ENCODE results near the gene CRABP2. TPM values are rescaled to one million over a fixed set of nuclear protein-coding genes. Genes with fewer than 3 reads are reported as not detected.

CRABP2 gene
- polyA plus RNA-seq, 1 experiment: 12.8 TPM

DNA sequence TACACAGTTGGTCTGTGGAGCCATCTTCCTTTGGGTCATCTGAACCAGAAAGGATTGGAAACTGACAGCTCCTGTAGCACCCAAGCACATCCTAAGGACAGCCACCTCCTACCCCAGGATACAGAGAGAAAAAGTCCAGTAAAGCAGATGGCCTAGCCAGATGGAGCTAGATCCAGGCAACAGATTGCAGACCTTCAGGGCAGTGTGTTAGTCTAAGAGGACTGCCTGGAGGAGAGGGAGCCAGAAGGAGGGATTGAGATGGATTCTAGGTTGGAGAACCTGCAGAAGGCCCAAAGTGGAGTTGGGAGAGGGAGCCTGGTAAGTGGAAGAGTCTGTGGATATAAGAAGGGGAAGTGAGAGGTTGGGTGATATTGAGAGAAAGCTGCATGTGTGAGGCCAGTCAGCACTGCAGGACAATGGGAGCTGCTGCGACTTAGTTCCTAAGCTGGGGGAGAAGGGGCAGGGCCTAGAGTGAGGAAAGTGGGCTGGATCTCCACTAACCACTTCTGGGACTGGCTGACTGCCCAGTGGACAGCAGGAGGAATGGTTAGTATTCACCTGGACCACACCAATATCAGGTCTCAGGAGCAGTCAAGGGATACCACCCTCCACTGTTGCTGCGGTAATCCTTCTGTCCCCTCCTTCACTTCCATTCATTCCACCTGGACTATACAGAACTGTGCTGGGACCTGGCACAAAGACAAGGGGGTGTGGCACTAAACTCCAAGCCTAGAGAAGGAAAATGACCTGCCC, 50.1 kb downstream of the CRABP2 start:
- H3K27me3 ChIP-seq (ENCODE audit: control insufficient read depth, insufficient read depth, low read length): peaks cover 51% of the 10 kb centered on the region
- no peak overlapping the region for H3K4me3 ChIP-seq (ENCODE audit: low read depth, low read length)
- no peak for DNase-seq (ENCODE audit: low read depth, low spot score)
- TF ChIP-seq CTCF (IDR thresholded peaks at IDR 0.05; ENCODE audit: low read depth, low read length): no peak
- H3K9me3 ChIP-seq (ENCODE audit: control insufficient read depth, insufficient read depth, low read length): no peaks in the 10 kb centered on the region; the same call in 1 of the 2 replicates
- POLR2A ChIA-PET: no interaction called here
- H3K27ac ChIP-seq (ENCODE audit: low read depth, low read length): no peak overlapping the region
- CTCF ChIA-PET: interaction anchor here (0.5 to 7.5 kb wide), 3 partner anchors 23 to 38 kb away, joined by 3 to 175 read pairs (median 4); no protein-coding TSS in a partner anchor

- Histone ChIP-seq H3K4me3 (ENCODE audit: low read depth, low read length) (no peak overlapping the region), H3K27ac (ENCODE audit: low read depth, low read length) (no peak overlapping the region), H3K27me3 (ENCODE audit: control insufficient read depth, insufficient read depth, low read length) (peaks cover 51% of the 10 kb centered on the region), H3K9me3 (ENCODE audit: control insufficient read depth, insufficient read depth, low read length) (no peaks in the 10 kb centered on the region; the same call in 1 of the 2 replicates)
- ChIA-PET CTCF (interaction anchor here (0.6 to 7.5 kb wide), 2 partner anchors 24 to 29 kb away, joined by 4 to 175 read pairs; no protein-coding TSS in a partner anchor), POLR2A (no interaction called here)
- no peak for DNase-seq (ENCODE audit: low read depth, low spot score)
- no peak for TF ChIP-seq CTCF (IDR thresholded peaks at IDR 0.05; ENCODE audit: low read depth, low read length)
Observed at GRCh38 chr1:156654700-156655099, 50.7 kb downstream of the CRABP2 start.

- H3K4me3 ChIP-seq (ENCODE audit: low read depth, low read length): no peak overlapping the region
- peaks cover 60% of the 10 kb centered on the region for H3K27me3 ChIP-seq (ENCODE audit: control insufficient read depth, insufficient read depth, low read length)
- no peaks in the 10 kb centered on the region; the same call in 1 of the 2 replicates for H3K9me3 ChIP-seq (ENCODE audit: control insufficient read depth, insufficient read depth, low read length)
- CTCF ChIA-PET: interaction anchor here (0.8 to 3.1 kb wide), 3 partner anchors 11 to 29 kb away, joined by 4 to 19 read pairs (median 8); no protein-coding TSS in a partner anchor
- DNase-seq (ENCODE audit: low read depth, low spot score): no peak
- H3K27ac ChIP-seq (ENCODE audit: low read depth, low read length): no peak overlapping the region
- POLR2A ChIA-PET: no interaction called here
- TF ChIP-seq CTCF (IDR thresholded peaks at IDR 0.05; ENCODE audit: low read depth, low read length): no peak
Observed at GRCh38 chr1:156652992-156653355, 52.4 kb downstream of the CRABP2 start.

DNA sequence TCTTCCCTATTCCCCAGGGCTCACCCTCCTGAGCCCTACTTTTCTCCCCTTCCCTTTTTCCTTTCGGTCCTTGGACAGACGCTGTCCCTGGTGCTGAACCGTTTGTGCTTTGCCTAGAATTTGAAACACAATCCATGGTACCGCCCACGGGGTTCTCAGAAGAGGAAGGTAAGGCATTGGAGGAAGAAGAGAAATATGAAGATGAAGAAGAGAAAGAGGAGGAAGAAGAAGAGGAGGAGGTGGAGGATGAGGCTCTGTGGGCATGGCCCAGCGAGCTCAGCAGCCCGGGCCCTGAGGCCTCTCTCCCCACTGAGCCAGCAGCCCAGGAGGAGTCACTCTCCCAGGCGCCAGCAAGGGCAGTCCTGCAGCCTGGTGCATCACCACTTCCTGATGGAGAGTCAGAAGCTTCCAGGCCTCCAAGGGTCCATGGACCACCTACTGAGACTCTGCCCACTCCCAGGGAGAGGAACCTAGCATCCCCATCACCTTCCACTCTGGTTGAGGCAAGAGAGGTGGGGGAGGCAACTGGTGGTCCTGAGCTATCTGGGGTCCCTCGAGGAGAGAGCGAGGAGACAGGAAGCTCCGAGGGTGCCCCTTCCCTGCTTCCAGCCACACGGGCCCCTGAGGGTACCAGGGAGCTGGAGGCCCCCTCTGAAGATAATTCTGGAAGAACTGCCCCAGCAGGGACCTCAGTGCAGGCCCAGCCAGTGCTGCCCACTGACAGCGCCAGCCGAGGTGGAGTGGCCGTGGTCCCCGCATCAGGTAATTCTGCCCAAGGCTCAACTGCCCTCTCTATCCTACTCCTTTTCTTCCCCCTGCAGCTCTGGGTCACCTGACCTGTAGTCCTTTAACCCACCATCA, 53.0 kb downstream of the CRABP2 start:
- H3K9me3 ChIP-seq (ENCODE audit: control insufficient read depth, insufficient read depth, low read length): no peaks in the 10 kb centered on the region; the same call in 1 of the 2 replicates
- ChIA-PET POLR2A (no interaction called here), CTCF (interaction anchor here (0.8 to 3.1 kb wide), 3 partner anchors 11 to 28 kb away, joined by 4 to 19 read pairs (median 8); no protein-coding TSS in a partner anchor)
- peaks cover 64% of the 10 kb centered on the region for H3K27me3 ChIP-seq (ENCODE audit: control insufficient read depth, insufficient read depth, low read length)
- H3K27ac ChIP-seq (ENCODE audit: low read depth, low read length): no peak overlapping the region
- TF ChIP-seq CTCF (IDR thresholded peaks at IDR 0.05; ENCODE audit: low read depth, low read length): no peak
- no peak overlapping the region for H3K4me3 ChIP-seq (ENCODE audit: low read depth, low read length)
- no peak for DNase-seq (ENCODE audit: low read depth, low spot score)

Other genes starting within 250 kb of the CRABP2 start
- 9.9 and 14.5 TPM in 2 replicates for gene MEF2D, start 204.8 kb downstream of the CRABP2 start, polyA plus RNA-seq (2011; rRNA removed)
- 6.2 and 6.3 TPM in 2 replicates for gene IQGAP3, start 133.0 kb downstream of the CRABP2 start, polyA plus RNA-seq (2011; rRNA removed)
- not detected in 2 replicates for gene TTC24, start 125.9 kb downstream of the CRABP2 start, polyA plus RNA-seq (2011; rRNA removed)
- gene NAXE, start 113.8 kb downstream of the CRABP2 start, polyA plus RNA-seq (2011; rRNA removed): 29.9 and 38.7 TPM in 2 replicates
- 23.1 and 27.6 TPM in 2 replicates for gene GPATCH4, start 104.1 kb downstream of the CRABP2 start, polyA plus RNA-seq (2011; rRNA removed)
- not detected in 2 replicates for gene HAPLN2, start 86.2 kb downstream of the CRABP2 start, polyA plus RNA-seq (2011; rRNA removed)
- 0.05 TPM in 1 of 2 replicates, not detected in the other for gene BCAN, start 63.5 kb downstream of the CRABP2 start, polyA plus RNA-seq (2011; rRNA removed)
- gene NES, start 28.2 kb downstream of the CRABP2 start, polyA plus RNA-seq (2011; rRNA removed): 15.7 and 19.2 TPM in 2 replicates
- gene METTL25B, start 22.9 kb upstream of the CRABP2 start, polyA plus RNA-seq (2011; rRNA removed): 7.9 and 8.3 TPM in 2 replicates
- gene ISG20L2, start 23.2 kb upstream of the CRABP2 start, polyA plus RNA-seq (2011; rRNA removed): 25.6 and 29.1 TPM in 2 replicates
- gene MRPL24, start 35.5 kb upstream of the CRABP2 start, polyA plus RNA-seq (2011; rRNA removed): 65.5 and 80.4 TPM in 2 replicates
- 155 TPM in 2 replicates for gene HDGF, start 46.1 kb upstream of the CRABP2 start, polyA plus RNA-seq (2011; rRNA removed)
- gene PRCC, start 62.0 kb upstream of the CRABP2 start, polyA plus RNA-seq (2011; rRNA removed): 51.1 and 58.6 TPM in 2 replicates
- 0.09 TPM in 1 of 2 replicates, not detected in the other for gene SH2D2A, start 111.3 kb upstream of the CRABP2 start, polyA plus RNA-seq (2011; rRNA removed)
- not detected in 2 replicates for gene INSRR, start 153.5 kb upstream of the CRABP2 start, polyA plus RNA-seq (2011; rRNA removed)
- not detected in 2 replicates for gene NTRK1, start 155.3 kb upstream of the CRABP2 start, polyA plus RNA-seq (2011; rRNA removed)
- gene PEAR1, start 188.1 kb upstream of the CRABP2 start, polyA plus RNA-seq (2011; rRNA removed): 14.9 and 16.1 TPM in 2 replicates
- gene LRRC71, start 215.0 kb upstream of the CRABP2 start, polyA plus RNA-seq (2011; rRNA removed): not detected in 2 replicates